GM23338 (cell line): Measurements from ENCODE around the gene COX5B. TPM values are rescaled to one million over a fixed set of nuclear protein-coding genes. Genes with fewer than 3 reads are reported as not detected.

Source experiments
- ATAC-seq: fragments of 200-7000 bp; cut with Tn5 transposase; 3 replicates; pipeline ENCODE4 v1.9.1; 2020
- DNase-seq: peaks from one replicate; pipeline ENCODE4 v3.0.0-alpha.2; 2015; ENCODE audit warnings: low spot score
- H2AFZ ChIP-seq: fragments of 200-600 bp; sonication (generic); 2 replicates; pipeline ENCODE4 v1.8.0; 2016; ENCODE audit warnings: antibody characterized with exemption, mild to moderate bottlenecking, moderate library complexity
- H3F3A ChIP-seq: fragments of 200-600 bp; sonication (generic); replicated peaks from 2 replicates; pipeline ENCODE4 v1.8.0; 2017; ENCODE audit warnings: antibody characterized with exemption, mixed run types, low read depth
- H3K27ac ChIP-seq: fragments of 200-600 bp; sonication (generic); 2 replicates; pipeline ENCODE4 v1.6.1; 2016; ENCODE audit warnings: low read depth
- H3K27me3 ChIP-seq: fragments of 200-600 bp; sonication (generic); 2 replicates; pipeline ENCODE4 v1.8.0; 2016; ENCODE audit warnings: mild to moderate bottlenecking, mixed run types, moderate library complexity; ENCODE audit not compliant: insufficient read depth
- H3K36me3 ChIP-seq: fragments of 200-600 bp; sonication (generic); 2 replicates; pipeline ENCODE4 v1.8.0; 2016; ENCODE audit warnings: mild to moderate bottlenecking; ENCODE audit not compliant: insufficient read depth
- H3K4me1 ChIP-seq: fragments of 200-600 bp; sonication (generic); 2 replicates; pipeline ENCODE4 v1.8.0; 2016; ENCODE audit warnings: mild to moderate bottlenecking, moderate library complexity; ENCODE audit not compliant: insufficient read depth
- H3K4me2 ChIP-seq: fragments of 200-600 bp; sonication (generic); 2 replicates; pipeline ENCODE4 v1.7.1; 2017; ENCODE audit warnings: mixed run types
- H3K4me3 ChIP-seq: fragments of 200-600 bp; sonication (generic); 2 replicates; pipeline ENCODE4 v1.6.1; 2016; ENCODE audit warnings: mixed run types
- H3K79me2 ChIP-seq: fragments of 200-600 bp; sonication (generic); replicated peaks from 2 replicates; pipeline ENCODE4 v1.8.0; 2017; ENCODE audit warnings: mild to moderate bottlenecking; ENCODE audit not compliant: insufficient read depth
- H3K9me2 ChIP-seq: fragments of 200-600 bp; sonication (generic); 2 replicates; pipeline ENCODE4 v1.8.0; 2017; ENCODE audit not compliant: insufficient read depth
- H4K20me1 ChIP-seq: fragments of 200-600 bp; sonication (generic); replicated peaks from 2 replicates; pipeline ENCODE4 v1.8.0; 2017; ENCODE audit warnings: mild to moderate bottlenecking; ENCODE audit not compliant: insufficient read depth
- H3K27ac Mint-ChIP-seq: 2 replicates; pipeline ENCODE4 v1.8.0; 2020; ENCODE audit warnings: inconsistent platforms, mild to moderate bottlenecking, moderate library complexity, mixed read lengths
- H3K27me3 Mint-ChIP-seq: 3 replicates; pipeline ENCODE4 v1.8.0; 2022; ENCODE audit warnings: low read depth, mild to moderate bottlenecking, moderate library complexity, mixed read lengths, inconsistent platforms; ENCODE audit not compliant: insufficient read depth, poor library complexity
- H3K36me3 Mint-ChIP-seq: 3 replicates; pipeline ENCODE4 v1.8.0; 2021; ENCODE audit warnings: low read depth, mild to moderate bottlenecking, inconsistent platforms, moderate library complexity, mixed read lengths
- H3K4me1 Mint-ChIP-seq: 3 replicates; pipeline ENCODE4 v1.8.0; 2020; ENCODE audit warnings: mild to moderate bottlenecking, inconsistent platforms, mixed read lengths
- H3K4me3 Mint-ChIP-seq: 3 replicates; pipeline ENCODE4 v1.8.0; 2021; ENCODE audit warnings: moderate library complexity, mild to moderate bottlenecking, inconsistent platforms, mixed read lengths
- H3K9me3 Mint-ChIP-seq: 3 replicates; pipeline ENCODE4 v1.8.0; 2020; ENCODE audit warnings: moderate library complexity, mild to moderate bottlenecking, inconsistent platforms, mixed read lengths
- EZH2phosphoT487 ChIP-seq: fragments of 200-600 bp; sonication (generic); IDR thresholded peaks from one replicate; pipeline ENCODE4 v1.8.1; 2018; ENCODE audit warnings: antibody characterized with exemption; ENCODE audit not compliant: unreplicated experiment
- JUNB ChIP-seq: IDR thresholded peaks from one replicate; pipeline ENCODE4 v1.6.1; 2016; ENCODE audit warnings: antibody characterized with exemption; ENCODE audit not compliant: unreplicated experiment
- NANOG ChIP-seq: IDR thresholded peaks from 2 replicates; pipeline ENCODE4 v1.6.1; 2016; ENCODE audit warnings: antibody characterized with exemption, borderline replicate concordance
- ZNF331 ChIP-seq: fragments of 250-450 bp; sonication (Bioruptor Pico); IDR thresholded peaks from 2 replicates; pipeline ENCODE4 v1.5.0; 2020; ENCODE audit warnings: low read depth, mild to moderate bottlenecking, moderate library complexity
- ZNF462 ChIP-seq: fragments of 250-450 bp; sonication (Bioruptor Pico); IDR thresholded peaks from 2 replicates; pipeline ENCODE4 v1.5.0; 2020; ENCODE audit warnings: mild to moderate bottlenecking, moderate library complexity
- polyA plus RNA-seq: library from polyadenylated mRNA; unstranded; fragments of >200 nt; fragmentation: Nextera tagmentation; extraction: Ambion mirVana; gene quantifications from 2 replicates; pipeline ENCODE4 v1.2.1, GENCODE V29; 2016
- total RNA-seq: library from RNA; depleted of rRNA; stranded (reverse); fragments of >200 nt; shearing (Covaris generic); gene quantifications from 2 replicates; pipeline ENCODE4 v1.2.3, GENCODE V29; 2014

Gene COX5B
- total and polyA plus RNA-seq, 2 experiments from 2014 or later, result 260 to 666 TPM

DNA sequence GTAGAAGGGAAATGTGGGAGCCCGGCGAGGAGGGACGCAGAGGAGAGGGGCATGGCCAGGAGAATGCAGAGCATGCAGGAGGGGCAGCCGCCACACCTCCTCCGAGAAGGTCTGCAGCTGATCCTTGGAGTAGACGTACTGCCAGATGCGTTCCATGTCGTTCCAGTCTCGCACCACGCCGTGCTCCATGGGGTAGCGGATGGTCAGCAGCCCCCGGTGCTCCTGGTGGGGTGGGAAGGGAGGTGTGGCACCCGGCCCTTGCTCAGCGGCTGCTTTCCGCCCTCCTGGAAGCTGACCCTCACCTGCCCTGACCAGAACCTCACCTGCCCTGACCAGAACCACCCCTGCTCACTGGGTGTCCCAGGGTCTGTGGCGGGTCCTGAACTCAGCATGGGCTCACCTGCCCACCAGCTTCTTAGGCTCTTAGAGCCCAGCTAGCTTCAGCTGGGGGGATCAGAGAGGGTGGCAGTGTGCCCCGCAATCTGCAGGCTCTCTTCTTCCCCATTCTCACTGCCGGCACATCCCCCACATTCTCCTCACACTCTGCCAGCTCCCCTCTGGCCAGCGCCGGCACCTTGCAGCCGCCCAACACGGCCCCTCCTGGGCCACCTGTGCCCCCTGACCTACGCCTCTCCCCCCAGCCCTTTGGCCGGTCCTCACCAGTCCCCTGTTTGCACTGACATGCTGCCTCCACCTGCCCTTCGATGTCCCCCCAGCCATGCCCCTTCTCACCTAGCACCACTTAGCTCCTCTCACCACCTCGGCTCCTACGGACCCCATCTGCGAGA is 13.6 kb downstream of the COX5B start:
- H3K36me3 Mint-ChIP-seq, result peaks cover 36% of the 10 kb centered on the region
- H3K79me2 ChIP-seq, result peaks cover 22% of the 10 kb centered on the region
- no peak overlapping the region for H3K4me3 ChIP-seq
- no peaks in the 10 kb centered on the region for H3K9me2 ChIP-seq
- TF ChIP-seq JUNB, result no peak
- no peak for TF ChIP-seq EZH2phosphoT487
- no peak for TF ChIP-seq ZNF462 (CRISPR knock-in tag)
- no peak for TF ChIP-seq ZNF331 (CRISPR knock-in tag)
- TF ChIP-seq NANOG, result no peak
- H3K27ac Mint-ChIP-seq, result no peak overlapping the region; the same call in 1 of the 2 replicates
- no peak overlapping the region for H2AFZ ChIP-seq
- H3K9me3 Mint-ChIP-seq, result peaks cover 5% of the 10 kb centered on the region; the same call in 1 of the 3 replicates
- H3K36me3 ChIP-seq, result no peaks in the 10 kb centered on the region
- H3K4me1 Mint-ChIP-seq, result peaks cover 19% of the 10 kb centered on the region
- no peak overlapping the region for H3K4me2 ChIP-seq
- ATAC-seq (no peak), DNase-seq (no peak)
- no peak overlapping the region for H3K4me3 Mint-ChIP-seq
- H3K4me1 ChIP-seq, result peaks cover 11% of the 10 kb centered on the region
- H3K27me3 Mint-ChIP-seq, result peaks cover 6% of the 10 kb centered on the region
- peaks cover 3% of the 10 kb centered on the region; the same call in 1 of the 2 replicates for H3F3A ChIP-seq
- no peak overlapping the region for H3K27ac ChIP-seq
- no peaks in the 10 kb centered on the region for H3K27me3 ChIP-seq
- H4K20me1 ChIP-seq, result peaks cover 10% of the 10 kb centered on the region; the same call in 1 of the 2 replicates
